B cell (primary cell): ENCODE results near the gene FBN2. TPM values are rescaled to one million over a fixed set of nuclear protein-coding genes. Genes with fewer than 3 reads are reported as not detected.
"Not testable (repeated sequence)": the region's sequence is repeated elsewhere in the genome, so short reads cannot be mapped to it uniquely, and the experiment has no call there.

Source experiments
- ATAC-seq: fragments of 200-7000 bp; cut with Tn5 transposase; one replicate; pipeline ENCODE4 v1.10.0; 2021; ENCODE audit warnings: low read depth, mild to moderate bottlenecking, moderate number of reproducible peaks, moderate library complexity
- CTCF ChIA-PET: fragments of 350-600 bp; sonication (Branson Sonifier 250); formaldehyde crosslinking; loops from one replicate; lab custom pipeline; 2021; ENCODE audit warnings: antibody characterized with exemption, inconsistent platforms; lab: Charles Lee
- POLR2A ChIA-PET: fragments of 350-600 bp; sonication (Branson Sonifier 250); formaldehyde crosslinking; loops from one replicate; lab custom pipeline; 2021; ENCODE audit warnings: antibody characterized with exemption; lab: Charles Lee
- DNase-seq: peaks from one replicate; pipeline ENCODE4 v3.0.0; 2013
- H2AFZ ChIP-seq: 2 replicates; pipeline ENCODE4 v1.6.1; 2012; ENCODE audit warnings: mild to moderate bottlenecking, low read depth, low read length; ENCODE audit not compliant: insufficient read depth, poor library complexity, severe bottlenecking
- H3K27ac ChIP-seq, 2 donors: 1 replicate in 1 of 2; 2 replicates in 1 of 2; pipeline ENCODE4 v1.5.1; 2012 to 2013; ENCODE audit warnings: low read length in 2 of 2, mild to moderate bottlenecking in 2 of 2, moderate library complexity in 1 of 2
- H3K27me3 ChIP-seq, 4 experiments: fragments of 200-600 bp in 1 of 4; sonication (generic) in 1 of 4; replicated peaks in 1 of 4; 1 replicate in 2 of 4; 2 replicates in 2 of 4; pipeline versions ENCODE4 v1.6.1 to v1.7.0; 2013 to 2016; ENCODE audit warnings: low read length in 3 of 4, mild to moderate bottlenecking in 2 of 4, mixed read lengths in 1 of 4, moderate library complexity in 1 of 4; ENCODE audit not compliant: insufficient read depth in 4 of 4, control insufficient read depth in 3 of 4; ENCODE audit errors: control extremely low read depth in 1 of 4
- H3K36me3 ChIP-seq, 2 experiments: replicated peaks in 1 of 2; 1 replicate in 1 of 2; 2 replicates in 1 of 2; pipeline versions ENCODE4 v1.6.1 to v1.7.1; 2013; ENCODE audit warnings: low read length in 1 of 2; ENCODE audit not compliant: insufficient read depth in 2 of 2, control insufficient read depth in 1 of 2; ENCODE audit errors: control extremely low read depth in 1 of 2, extremely low read depth in 1 of 2
- H3K4me1 ChIP-seq, 2 donors: fragments of 200-600 bp in 1 of 2; sonication (generic) in 1 of 2; 1 replicate in 1 of 2; 2 replicates in 1 of 2; pipeline versions ENCODE4 v1.5.1 to v1.6.1; 2013 to 2017; ENCODE audit warnings: low read length in 2 of 2; ENCODE audit not compliant: control insufficient read depth in 2 of 2, insufficient read depth in 2 of 2
- H3K4me2 ChIP-seq: replicated peaks from 2 replicates; pipeline ENCODE3; 2012; ENCODE audit warnings: mild to moderate bottlenecking, low read depth, low read length; ENCODE audit not compliant: poor library complexity, severe bottlenecking
- H3K4me3 ChIP-seq, 5 experiments: fragments of 200-600 bp in 1 of 5; sonication (generic) in 1 of 5; 1 replicate in 3 of 5; 2 replicates in 2 of 5; pipeline versions ENCODE4 v1.5.1 to v1.7.0; 2011 to 2016; ENCODE audit warnings: low read length in 4 of 5, mild to moderate bottlenecking in 4 of 5, low read depth in 2 of 5, control low read depth in 1 of 5, moderate library complexity in 1 of 5; ENCODE audit not compliant: insufficient read depth in 1 of 5; ENCODE audit errors: control extremely low read depth in 1 of 5, extremely low read depth in 1 of 5
- H3K79me2 ChIP-seq: fragments of 200-600 bp; sonication (generic); one replicate; pipeline ENCODE4 v1.6.0; 2016; ENCODE audit warnings: low read length; ENCODE audit not compliant: control insufficient read depth, insufficient read depth
- H3K9ac ChIP-seq: fragments of 200-600 bp; sonication (generic); 2 replicates; pipeline ENCODE4 v1.6.1; 2017; ENCODE audit warnings: mild to moderate bottlenecking, low read length, moderate library complexity
- H3K9me3 ChIP-seq, 3 donors: one replicate each; pipeline versions ENCODE4 v1.6.1 to v1.7.1; 2013; ENCODE audit warnings: low read length in 2 of 3; ENCODE audit not compliant: control insufficient read depth in 2 of 3, insufficient read depth in 1 of 3; ENCODE audit errors: control extremely low read depth in 1 of 3
- H4K20me1 ChIP-seq: 2 replicates; pipeline ENCODE4 v1.6.0; 2012; ENCODE audit warnings: mild to moderate bottlenecking, low read length; ENCODE audit not compliant: insufficient read depth, control insufficient read depth, poor library complexity, severe bottlenecking
- H3K27ac Mint-ChIP-seq: one replicate; pipeline ENCODE4 v1.8.0; 2021; ENCODE audit warnings: mixed read lengths
- H3K27me3 Mint-ChIP-seq: one replicate; pipeline ENCODE4 v1.8.0; 2021; ENCODE audit warnings: mixed read lengths
- H3K4me1 Mint-ChIP-seq: one replicate; pipeline ENCODE4 v1.8.0; 2021; ENCODE audit warnings: mixed read lengths
- H3K4me3 Mint-ChIP-seq: one replicate; pipeline ENCODE4 v1.8.0; 2021; ENCODE audit warnings: mixed read lengths
- H3K9me3 Mint-ChIP-seq: one replicate; pipeline ENCODE4 v1.8.0; 2022; ENCODE audit warnings: mixed read lengths; ENCODE audit not compliant: insufficient read depth
- EZH2 ChIP-seq: IDR thresholded peaks from 2 replicates; pipeline ENCODE4 v1.6.1; 2012; ENCODE audit warnings: borderline replicate concordance, low read depth, mild to moderate bottlenecking, moderate library complexity, low read length; ENCODE audit not compliant: insufficient read depth, poor library complexity, severe bottlenecking
- WGBS: methylation state at CpG from one replicate; pipeline ENCODE4 v1.1.5; 2013; ENCODE audit warnings: missing lambda C conversion rate; ENCODE audit not compliant: insufficient coverage; 5-methylcytosine and 5-hydroxymethylcytosine counted together
- intact Hi-C: fragments of 100-400 bp; cut with micrococcal nuclease; formaldehyde crosslinking; loops from one replicate; pipeline ENCODE4 v1.10.0; 2022
- polyA plus RNA-seq: library from polyadenylated mRNA; depleted of rRNA; stranded (reverse); fragments of >200 nt; gene quantifications from 2 replicates; pipeline ENCODE4 v1.2.3, GENCODE V29; 2012
- total RNA-seq, 2 donors: library from RNA; stranded (reverse); fragments of 120-200 nt in 1 of 2; gene quantifications; 1 replicate in 1 of 2; 2 replicates in 1 of 2; pipeline versions ENCODE4 v1.2.3 to v1.2.4, GENCODE V29; 2013 to 2022
- TF ChIP-seq, protein P1 (sequence below): fragments of 200-600 bp; IDR thresholded peaks from one replicate; pipeline ENCODE4 v1.8.0; 2022; ENCODE audit warnings: antibody characterized with exemption, mild to moderate bottlenecking

The FBN2 gene
- total and polyA plus RNA-seq, 2 donors (not counting 1 experiment from before 2014, with no cell fraction given), result 0.03 TPM; not detected in 1

DNA sequence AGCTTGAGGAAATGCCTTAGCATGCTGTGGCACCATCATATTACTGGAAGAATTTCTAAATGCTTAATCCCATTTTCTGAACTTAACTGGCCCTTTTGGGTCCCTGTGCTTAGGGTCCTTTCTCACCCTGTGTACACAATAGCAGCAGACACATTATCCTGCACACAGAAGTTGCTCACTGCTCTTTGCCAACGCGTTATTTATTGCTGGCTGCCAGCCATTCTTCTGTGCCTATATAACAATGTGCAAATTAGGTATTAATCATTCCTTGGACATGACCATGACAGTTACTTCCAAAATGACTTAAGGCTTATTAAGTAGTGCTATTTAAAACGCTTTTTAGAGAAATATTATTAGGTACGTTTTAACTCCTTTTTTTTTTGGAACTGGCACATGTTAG, 134.7 kb downstream of the FBN2 start:
- no peak for DNase-seq
- Histone ChIP-seq H3K4me2 (no peak overlapping the region), H3K4me1 (no peaks in the 10 kb centered on the region), H3K9me3 (no peaks in the 10 kb centered on the region), H3K4me3 (no peak overlapping the region), H3K9ac (no peak overlapping the region), H2AFZ (no peak overlapping the region), H3K36me3 (no peaks in the 10 kb centered on the region), H3K27ac (no peak overlapping the region), H3K27me3 (no peaks in the 10 kb centered on the region), H4K20me1 (no peaks in the 10 kb centered on the region), H3K79me2 (no peaks in the 10 kb centered on the region)
- no peaks in the 10 kb centered on the region for H3K9me3 Mint-ChIP-seq
- WGBS, result no CpG with 5 or more reads among the region's 4 CpGs
- H3K4me1 Mint-ChIP-seq, result no peaks in the 10 kb centered on the region
- no peak overlapping the region for H3K27ac Mint-ChIP-seq
- no peak overlapping the region for H3K4me3 Mint-ChIP-seq
- no peak for ATAC-seq
- ChIA-PET POLR2A (no interaction called here), CTCF (no interaction called here)
- intact Hi-C loops, result no loop called here
- TF ChIP-seq, protein P1, sequence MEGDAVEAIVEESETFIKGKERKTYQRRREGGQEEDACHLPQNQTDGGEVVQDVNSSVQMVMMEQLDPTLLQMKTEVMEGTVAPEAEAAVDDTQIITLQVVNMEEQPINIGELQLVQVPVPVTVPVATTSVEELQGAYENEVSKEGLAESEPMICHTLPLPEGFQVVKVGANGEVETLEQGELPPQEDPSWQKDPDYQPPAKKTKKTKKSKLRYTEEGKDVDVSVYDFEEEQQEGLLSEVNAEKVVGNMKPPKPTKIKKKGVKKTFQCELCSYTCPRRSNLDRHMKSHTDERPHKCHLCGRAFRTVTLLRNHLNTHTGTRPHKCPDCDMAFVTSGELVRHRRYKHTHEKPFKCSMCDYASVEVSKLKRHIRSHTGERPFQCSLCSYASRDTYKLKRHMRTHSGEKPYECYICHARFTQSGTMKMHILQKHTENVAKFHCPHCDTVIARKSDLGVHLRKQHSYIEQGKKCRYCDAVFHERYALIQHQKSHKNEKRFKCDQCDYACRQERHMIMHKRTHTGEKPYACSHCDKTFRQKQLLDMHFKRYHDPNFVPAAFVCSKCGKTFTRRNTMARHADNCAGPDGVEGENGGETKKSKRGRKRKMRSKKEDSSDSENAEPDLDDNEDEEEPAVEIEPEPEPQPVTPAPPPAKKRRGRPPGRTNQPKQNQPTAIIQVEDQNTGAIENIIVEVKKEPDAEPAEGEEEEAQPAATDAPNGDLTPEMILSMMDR, result no peak
- TF ChIP-seq EZH2, result no peak
- no peaks in the 10 kb centered on the region for H3K27me3 Mint-ChIP-seq

DNA sequence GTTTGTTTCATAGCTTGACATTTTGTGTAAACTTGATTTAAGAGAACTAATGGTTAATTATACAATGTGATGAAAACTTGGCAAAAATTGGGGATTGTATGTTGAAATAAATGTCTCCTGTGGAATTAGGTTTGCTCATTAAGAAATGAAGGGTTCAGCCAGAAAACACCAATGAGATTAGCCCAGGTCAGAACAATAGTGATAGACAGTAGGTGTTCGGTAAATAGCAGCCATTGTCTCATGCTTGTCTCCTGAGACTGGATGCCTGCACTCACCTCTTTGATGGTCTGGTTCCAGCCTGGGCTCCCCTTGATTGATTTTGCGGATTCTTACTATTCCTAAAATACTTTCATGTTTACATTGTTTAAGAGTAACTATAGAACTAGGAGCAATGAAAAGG, 135.5 kb downstream of the FBN2 start:
- H3K9me3 ChIP-seq, result no peaks in the 10 kb centered on the region
- no peak overlapping the region for H3K4me3 ChIP-seq
- H3K27me3 ChIP-seq, result no peaks in the 10 kb centered on the region
- DNase-seq, result no peak
- no peak overlapping the region for H3K4me3 Mint-ChIP-seq
- H3K4me1 ChIP-seq, result no peaks in the 10 kb centered on the region
- H3K27ac Mint-ChIP-seq, result no peak overlapping the region
- no peak overlapping the region for H3K9ac ChIP-seq
- no peaks in the 10 kb centered on the region for H3K79me2 ChIP-seq
- ChIA-PET POLR2A (no interaction called here), CTCF (no interaction called here)
- no peaks in the 10 kb centered on the region for H3K27me3 Mint-ChIP-seq
- no peak for ATAC-seq
- no peaks in the 10 kb centered on the region for H4K20me1 ChIP-seq
- no peaks in the 10 kb centered on the region for H3K4me1 Mint-ChIP-seq
- H3K9me3 Mint-ChIP-seq, result no peaks in the 10 kb centered on the region
- 100% methylated on average over 1 of the region's 2 CpGs for WGBS
- no peak for TF ChIP-seq EZH2
- TF ChIP-seq, protein P1, result no peak
- H2AFZ ChIP-seq, result no peak overlapping the region
- H3K27ac ChIP-seq, result no peak overlapping the region
- no peaks in the 10 kb centered on the region for H3K36me3 ChIP-seq
- intact Hi-C loops, result no loop called here
- no peak overlapping the region for H3K4me2 ChIP-seq

DNA sequence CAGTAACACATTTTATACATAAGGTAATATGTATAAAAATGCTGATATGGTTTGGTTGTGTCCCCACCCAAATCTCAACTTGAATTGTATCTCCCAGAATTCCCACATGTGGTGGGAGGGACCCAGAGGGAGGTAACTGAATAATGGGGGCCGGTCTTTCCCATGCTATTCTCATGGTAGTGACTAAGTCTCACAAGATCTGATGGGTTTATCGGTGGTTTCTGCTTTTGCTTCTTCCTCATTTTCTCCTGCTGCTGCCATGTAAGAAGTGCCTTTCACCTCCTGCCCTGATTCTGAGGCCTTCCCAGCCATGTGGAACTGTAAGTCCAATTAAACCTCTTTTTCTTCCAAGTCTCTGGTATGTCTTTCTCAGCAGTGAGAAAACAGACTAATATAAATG, 137.3 kb downstream of the FBN2 start:
- H3K4me1 ChIP-seq, H3K9me3 ChIP-seq, H3K27ac ChIP-seq, H3K4me3 Mint-ChIP-seq, H3K36me3 ChIP-seq, H3K9ac ChIP-seq, H3K27me3 Mint-ChIP-seq, H3K79me2 ChIP-seq, intact Hi-C loops, H3K4me3 ChIP-seq, POLR2A ChIA-PET, H3K4me2 ChIP-seq, CTCF ChIA-PET, ATAC-seq, H3K27ac Mint-ChIP-seq, H2AFZ ChIP-seq, DNase-seq, H3K4me1 Mint-ChIP-seq, H3K27me3 ChIP-seq, H3K9me3 Mint-ChIP-seq, H4K20me1 ChIP-seq: not testable (repeated sequence)
- 57% methylated on average over 1 of the region's 2 CpGs for WGBS
